Measurements from ENCODE around the gene ASCC1. TPM values are rescaled to one million over a fixed set of nuclear protein-coding genes. Genes with fewer than 3 reads are reported as not detected.

ASCC1 gene
- polyA plus RNA-seq, 2 of the 4 experiments (the other 2 are of a cell fraction) = 56.5 to 82.3 TPM

DNA sequence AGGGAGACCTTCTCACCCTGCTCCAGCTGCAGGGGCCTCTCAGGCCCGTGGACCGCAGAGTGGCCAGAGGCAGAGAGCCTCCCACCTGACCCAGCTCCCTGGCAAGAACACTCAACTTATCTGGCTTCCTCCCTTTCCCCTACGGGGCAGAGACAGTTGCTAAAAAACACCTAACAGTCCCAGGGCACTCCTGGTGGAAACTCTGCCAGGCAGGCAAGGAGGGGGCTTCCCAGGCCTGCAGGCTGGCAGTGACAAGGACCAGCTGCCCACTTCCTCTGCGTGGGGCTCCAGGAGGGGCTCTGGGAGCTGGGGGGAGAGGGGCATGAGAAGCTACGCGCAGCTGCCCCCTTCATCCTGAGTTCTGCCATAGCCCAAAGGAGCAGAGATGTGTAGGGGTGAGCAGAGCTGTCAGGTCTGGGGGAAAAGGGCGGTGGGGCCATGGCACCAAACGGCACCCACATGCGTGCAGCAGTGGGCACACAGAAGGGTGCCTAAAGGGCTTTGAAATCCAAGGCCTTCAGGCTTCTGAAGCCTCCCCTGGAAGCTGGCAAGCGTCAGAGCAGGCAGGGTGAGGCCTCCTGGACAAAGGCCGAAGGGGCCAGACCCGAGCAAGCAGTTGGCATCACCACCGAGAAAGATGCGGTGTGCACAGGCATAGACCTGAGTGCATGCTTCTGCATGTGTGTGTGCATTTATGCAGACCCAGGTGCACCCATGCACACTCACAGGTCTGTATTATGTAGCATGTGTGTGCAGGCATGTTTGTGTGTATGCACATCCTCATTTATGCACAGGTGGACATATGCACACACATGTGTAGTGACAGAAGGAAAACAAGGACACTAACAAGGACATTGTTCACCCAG, 142.1 kb downstream of the ASCC1 start:
- Histone ChIP-seq H3K27ac (no peak overlapping the region), H3K9me3 (peaks cover 4% of the 10 kb centered on the region; the same call in 2 of the 3 replicates), H3K4me1 (no peaks in the 10 kb centered on the region), H3K4me2 (no peak overlapping the region), H3K4me3 (no peak overlapping the region)
- ATAC-seq = no peak; a peak in 2 of 6 replicates
- TF ChIP-seq JUN (IDR thresholded peaks at IDR 0.05) (no peak), HOXB5 (CRISPR knock-in tag; IDR thresholded peaks at IDR 0.05) (no peak), RARB (CRISPR knock-in tag; IDR thresholded peaks at IDR 0.05) (no peak), ZFP36 (IDR thresholded peaks at IDR 0.05; ENCODE audit: borderline replicate concordance, partially characterized antibody) (no peak), EHF (CRISPR knock-in tag; IDR thresholded peaks at IDR 0.05) (no peak), POLR2AphosphoS2 (conservative IDR thresholded peaks at IDR 0.05; ENCODE audit: low read length) (no peak), TP53 (CRISPR knock-in tag; IDR thresholded peaks at IDR 0.05) (no peak), SMC3 (IDR thresholded peaks at IDR 0.05) (no peak), FOSL2 (IDR thresholded peaks at IDR 0.05) (no peak), FOSL2 (CRISPR knock-in tag; IDR thresholded peaks at IDR 0.05) (no peak), HOXB13 (CRISPR knock-in tag; IDR thresholded peaks at IDR 0.05; ENCODE audit: low read depth) (no peak), CHD2 (IDR thresholded peaks at IDR 0.05; ENCODE audit: low read length, partially characterized antibody) (no peak), TFCP2L1 (CRISPR knock-in tag; IDR thresholded peaks at IDR 0.05) (no peak), HOXA7 (CRISPR knock-in tag; IDR thresholded peaks at IDR 0.05) (no peak), ZNF302 (CRISPR knock-in tag; IDR thresholded peaks at IDR 0.05) (no peak)
- TF ChIP-seq, protein P1, sequence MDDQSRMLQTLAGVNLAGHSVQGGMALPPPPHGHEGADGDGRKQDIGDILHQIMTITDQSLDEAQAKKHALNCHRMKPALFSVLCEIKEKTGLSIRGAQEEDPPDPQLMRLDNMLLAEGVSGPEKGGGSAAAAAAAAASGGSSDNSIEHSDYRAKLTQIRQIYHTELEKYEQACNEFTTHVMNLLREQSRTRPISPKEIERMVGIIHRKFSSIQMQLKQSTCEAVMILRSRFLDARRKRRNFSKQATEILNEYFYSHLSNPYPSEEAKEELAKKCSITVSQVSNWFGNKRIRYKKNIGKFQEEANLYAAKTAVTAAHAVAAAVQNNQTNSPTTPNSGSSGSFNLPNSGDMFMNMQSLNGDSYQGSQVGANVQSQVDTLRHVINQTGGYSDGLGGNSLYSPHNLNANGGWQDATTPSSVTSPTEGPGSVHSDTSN (IDR thresholded peaks at IDR 0.05) = no peak
- TF ChIP-seq, protein P2, sequence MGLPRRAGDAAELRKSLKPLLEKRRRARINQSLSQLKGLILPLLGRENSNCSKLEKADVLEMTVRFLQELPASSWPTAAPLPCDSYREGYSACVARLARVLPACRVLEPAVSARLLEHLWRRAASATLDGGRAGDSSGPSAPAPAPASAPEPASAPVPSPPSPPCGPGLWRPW (IDR thresholded peaks at IDR 0.05) = no peak
- FAIRE-seq = no peak
- POLR2A ChIA-PET = no interaction called here
- CTCF ChIA-PET = interaction anchor here (1.4 to 5.6 kb wide), 2 partner anchors 11 to 25 kb away, joined by 3 to 29 read pairs; no protein-coding TSS in a partner anchor
- no peak for DNase-seq (ENCODE audit: low read depth in 1 of 2, low spot score in 1 of 2)
- 85% methylated on average over 13 of the region's 14 CpGs for WGBS (ENCODE audit: missing lambda C conversion rate)

DNA sequence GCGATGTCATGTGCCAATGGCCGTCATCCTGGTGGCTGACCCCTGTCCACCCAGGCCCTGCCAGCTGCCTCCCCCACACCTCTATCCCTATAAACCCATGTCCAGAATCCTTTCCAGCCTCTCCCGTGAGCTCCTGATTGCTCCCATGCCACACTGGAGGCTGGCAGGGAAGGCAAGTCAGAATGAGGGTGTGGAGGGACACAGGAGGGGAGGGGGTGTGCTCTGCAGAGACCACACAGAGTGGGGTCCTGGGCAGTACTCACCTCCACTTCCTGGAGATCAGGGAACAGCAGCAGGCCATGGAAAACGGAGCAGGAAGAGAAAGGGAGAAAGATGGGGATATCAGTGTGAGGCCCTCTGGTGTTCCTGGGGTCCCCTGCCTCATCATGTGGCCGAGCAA, 143.4 kb downstream of the ASCC1 start:
- WGBS (ENCODE audit: missing lambda C conversion rate) = 76% methylated on average over 5 of the region's 5 CpGs
- no peak overlapping the region for H3K4me2 ChIP-seq
- FAIRE-seq (no peak), ATAC-seq (no peak), DNase-seq (ENCODE audit: low read depth in 1 of 2, low spot score in 1 of 2) (no peak)
- no peaks in the 10 kb centered on the region for H3K4me1 ChIP-seq
- H3K4me3 ChIP-seq = no peak overlapping the region
- POLR2A ChIA-PET = no interaction called here
- TF ChIP-seq EHF (CRISPR knock-in tag; IDR thresholded peaks at IDR 0.05) (no peak), MYC (IDR thresholded peaks at IDR 0.05; ENCODE audit: borderline replicate concordance, low read length) (no peak), PHF8 (IDR thresholded peaks at IDR 0.05; ENCODE audit: borderline replicate concordance, low read depth) (no peak), KDM1A (IDR thresholded peaks at IDR 0.05; ENCODE audit: low read depth) (no peak), MAFK (IDR thresholded peaks at IDR 0.05; ENCODE audit: partially characterized antibody) (no peak), JUN (IDR thresholded peaks at IDR 0.05) (no peak), NR3C1 (IDR thresholded peaks at IDR 0.05) (no peak), HOXB13 (CRISPR knock-in tag; IDR thresholded peaks at IDR 0.05; ENCODE audit: low read depth) (no peak), CHD2 (IDR thresholded peaks at IDR 0.05; ENCODE audit: low read length, partially characterized antibody) (no peak)
- CTCF ChIA-PET = interaction anchor here (2.0 to 5.6 kb wide), 2 partner anchors 10 to 24 kb away, joined by 5 to 29 read pairs; no protein-coding TSS in a partner anchor
- H3K27ac ChIP-seq = no peak overlapping the region
- H3K9me3 ChIP-seq = peaks cover 4% of the 10 kb centered on the region; the same call in 2 of the 3 replicates

DNA sequence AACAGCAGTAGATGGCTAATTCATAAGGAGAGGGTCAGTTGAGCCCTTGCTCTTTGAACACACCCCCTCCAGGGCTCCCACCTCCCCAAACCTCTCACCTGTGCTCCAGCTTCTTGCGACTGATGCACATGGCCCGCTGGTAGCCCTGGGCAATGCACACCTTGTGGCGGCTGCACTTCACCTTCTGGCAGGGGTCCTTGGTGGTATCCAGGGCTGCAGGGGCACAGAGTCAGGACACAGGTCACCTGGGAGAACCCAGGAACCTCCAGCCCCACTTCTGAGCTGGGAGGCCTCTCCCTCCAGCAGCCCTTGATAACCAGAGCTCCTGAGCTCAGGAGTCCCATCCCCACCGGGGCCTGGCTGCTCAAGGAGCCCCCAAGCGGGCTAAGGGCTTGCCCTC, 144.0 kb downstream of the ASCC1 start:
- CTCF ChIA-PET = interaction anchor here (1.4 to 5.6 kb wide), 4 partner anchors 10 to 116 kb away, joined by 3 to 29 read pairs (median 4); no protein-coding TSS in a partner anchor
- POLR2A ChIA-PET = no interaction called here
- Histone ChIP-seq H3K4me1 (no peaks in the 10 kb centered on the region), H3K27ac (no peak overlapping the region), H3K4me3 (no peak overlapping the region), H3K9me3 (peaks cover 4% of the 10 kb centered on the region; the same call in 2 of the 3 replicates), H3K4me2 (no peak overlapping the region)
- FAIRE-seq (no peak), DNase-seq (ENCODE audit: low read depth in 1 of 2, low spot score in 1 of 2) (no peak), ATAC-seq (no peak)
- WGBS (ENCODE audit: missing lambda C conversion rate) = 86% methylated on average over 4 of the region's 5 CpGs
- TF ChIP-seq, protein P3, sequence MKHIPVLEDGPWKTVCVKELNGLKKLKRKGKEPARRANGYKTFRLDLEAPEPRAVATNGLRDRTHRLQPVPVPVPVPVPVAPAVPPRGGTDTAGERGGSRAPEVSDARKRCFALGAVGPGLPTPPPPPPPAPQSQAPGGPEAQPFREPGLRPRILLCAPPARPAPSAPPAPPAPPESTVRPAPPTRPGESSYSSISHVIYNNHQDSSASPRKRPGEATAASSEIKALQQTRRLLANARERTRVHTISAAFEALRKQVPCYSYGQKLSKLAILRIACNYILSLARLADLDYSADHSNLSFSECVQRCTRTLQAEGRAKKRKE (CRISPR knock-in tag; IDR thresholded peaks at IDR 0.05; ENCODE audit: low read depth) = no peak
- TF ChIP-seq, protein P4, sequence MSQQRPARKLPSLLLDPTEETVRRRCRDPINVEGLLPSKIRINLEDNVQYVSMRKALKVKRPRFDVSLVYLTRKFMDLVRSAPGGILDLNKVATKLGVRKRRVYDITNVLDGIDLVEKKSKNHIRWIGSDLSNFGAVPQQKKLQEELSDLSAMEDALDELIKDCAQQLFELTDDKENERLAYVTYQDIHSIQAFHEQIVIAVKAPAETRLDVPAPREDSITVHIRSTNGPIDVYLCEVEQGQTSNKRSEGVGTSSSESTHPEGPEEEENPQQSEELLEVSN (IDR thresholded peaks at IDR 0.05; ENCODE audit: borderline replicate concordance, low read depth) = no peak
- TF ChIP-seq FOSL2 (IDR thresholded peaks at IDR 0.05) (no peak), FOSL2 (CRISPR knock-in tag; IDR thresholded peaks at IDR 0.05) (no peak), POLR2AphosphoS2 (conservative IDR thresholded peaks at IDR 0.05; ENCODE audit: low read length) (no peak), NFE2L2 (conservative IDR thresholded peaks at IDR 0.05; ENCODE audit: low read length) (no peak), MAZ (IDR thresholded peaks at IDR 0.05; ENCODE audit: borderline replicate concordance, low read depth, low read length) (no peak), MYC (IDR thresholded peaks at IDR 0.05; ENCODE audit: borderline replicate concordance, low read length) (no peak), ZC3H11A (IDR thresholded peaks at IDR 0.05) (no peak), NPAS2 (CRISPR knock-in tag; IDR thresholded peaks at IDR 0.05; ENCODE audit: borderline replicate concordance) (no peak), EHMT2 (IDR thresholded peaks at IDR 0.05; ENCODE audit: low read depth) (no peak), ZNF302 (CRISPR knock-in tag; IDR thresholded peaks at IDR 0.05) (no peak), MAFK (IDR thresholded peaks at IDR 0.05; ENCODE audit: partially characterized antibody) (no peak), FOXS1 (CRISPR knock-in tag; IDR thresholded peaks at IDR 0.05) (no peak), ZSCAN20 (CRISPR knock-in tag; IDR thresholded peaks at IDR 0.05) (no peak)
- TF ChIP-seq, protein P5, sequence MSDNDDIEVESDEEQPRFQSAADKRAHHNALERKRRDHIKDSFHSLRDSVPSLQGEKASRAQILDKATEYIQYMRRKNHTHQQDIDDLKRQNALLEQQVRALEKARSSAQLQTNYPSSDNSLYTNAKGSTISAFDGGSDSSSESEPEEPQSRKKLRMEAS (IDR thresholded peaks at IDR 0.05) = no peak
